ENCODE data around the gene LRPAP1. TPM values are rescaled to one million over a fixed set of nuclear protein-coding genes. Genes with fewer than 3 reads are reported as not detected.

LRPAP1 gene
- total RNA-seq, 6 experiments from 2014 or later = 130 to 175 (median 161) TPM

DNA sequence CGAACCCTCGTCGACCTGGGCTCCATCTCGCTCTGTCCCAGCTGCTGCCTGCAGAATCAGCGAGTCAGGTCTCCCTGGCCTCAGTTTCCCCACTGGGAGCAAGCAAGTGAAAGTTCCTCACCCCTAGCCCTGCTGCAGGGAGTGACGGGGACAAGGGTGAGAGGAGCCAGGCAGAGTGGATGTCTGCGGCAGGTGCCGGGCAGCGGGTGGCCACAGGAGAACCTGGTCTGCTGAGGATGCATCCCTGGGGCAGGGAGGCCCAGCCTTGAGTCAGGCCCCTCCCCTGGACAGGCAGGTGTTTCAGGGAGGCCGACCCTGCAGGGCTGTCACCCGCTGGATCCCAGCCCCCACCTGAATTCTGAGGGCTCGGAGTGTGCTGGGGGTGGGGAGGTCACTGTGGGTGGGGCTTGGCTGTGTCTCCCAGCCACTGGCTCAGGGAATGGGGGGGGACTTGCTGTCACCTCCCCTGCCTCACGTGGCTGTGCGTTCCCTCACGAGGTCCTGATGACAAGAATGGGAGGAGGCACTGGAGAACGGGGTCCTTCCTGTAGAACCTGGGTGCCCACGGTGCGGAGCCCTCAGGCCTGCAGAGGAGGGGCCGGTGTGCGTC lies 33.2 kb downstream of the LRPAP1 start:
- no peaks in the 10 kb centered on the region for H3K9me3 Mint-ChIP-seq
- no peak for DNase-seq
- TF ChIP-seq, protein P1, sequence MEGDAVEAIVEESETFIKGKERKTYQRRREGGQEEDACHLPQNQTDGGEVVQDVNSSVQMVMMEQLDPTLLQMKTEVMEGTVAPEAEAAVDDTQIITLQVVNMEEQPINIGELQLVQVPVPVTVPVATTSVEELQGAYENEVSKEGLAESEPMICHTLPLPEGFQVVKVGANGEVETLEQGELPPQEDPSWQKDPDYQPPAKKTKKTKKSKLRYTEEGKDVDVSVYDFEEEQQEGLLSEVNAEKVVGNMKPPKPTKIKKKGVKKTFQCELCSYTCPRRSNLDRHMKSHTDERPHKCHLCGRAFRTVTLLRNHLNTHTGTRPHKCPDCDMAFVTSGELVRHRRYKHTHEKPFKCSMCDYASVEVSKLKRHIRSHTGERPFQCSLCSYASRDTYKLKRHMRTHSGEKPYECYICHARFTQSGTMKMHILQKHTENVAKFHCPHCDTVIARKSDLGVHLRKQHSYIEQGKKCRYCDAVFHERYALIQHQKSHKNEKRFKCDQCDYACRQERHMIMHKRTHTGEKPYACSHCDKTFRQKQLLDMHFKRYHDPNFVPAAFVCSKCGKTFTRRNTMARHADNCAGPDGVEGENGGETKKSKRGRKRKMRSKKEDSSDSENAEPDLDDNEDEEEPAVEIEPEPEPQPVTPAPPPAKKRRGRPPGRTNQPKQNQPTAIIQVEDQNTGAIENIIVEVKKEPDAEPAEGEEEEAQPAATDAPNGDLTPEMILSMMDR (IDR thresholded peaks at IDR 0.05) = no peak
- H3K4me3 Mint-ChIP-seq = no peak overlapping the region
- H3K4me1 Mint-ChIP-seq (ENCODE audit: low read depth) = no peaks in the 10 kb centered on the region
- no peak overlapping the region for H3K27ac Mint-ChIP-seq
- no peaks in the 10 kb centered on the region for H3K36me3 Mint-ChIP-seq (ENCODE audit: low read depth)
- peaks cover 3% of the 10 kb centered on the region; the same call in 1 of the 2 replicates for H3K27me3 Mint-ChIP-seq (ENCODE audit: insufficient read depth)

DNA sequence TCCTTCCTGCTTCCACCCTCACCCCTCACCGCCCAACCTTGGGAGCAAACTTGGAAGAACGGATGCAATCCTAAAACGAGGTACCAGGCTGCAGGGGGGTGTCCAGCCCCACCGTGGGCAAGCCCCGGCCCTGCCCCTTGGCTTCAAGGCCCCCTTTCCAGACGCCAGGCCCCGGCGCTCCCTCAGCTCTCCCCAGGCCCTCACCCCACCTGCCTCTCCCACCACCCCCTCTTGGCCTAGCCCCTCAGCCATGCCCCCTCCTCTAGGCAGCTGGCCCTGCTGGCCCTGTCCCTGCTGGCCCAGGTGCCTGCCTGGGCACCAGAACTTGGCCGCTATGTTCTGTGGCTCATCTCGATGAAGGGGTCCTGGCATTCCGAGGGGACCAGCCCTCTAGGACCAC lies 33.8 kb downstream of the LRPAP1 start:
- H3K36me3 Mint-ChIP-seq (ENCODE audit: low read depth) = no peaks in the 10 kb centered on the region
- no peaks in the 10 kb centered on the region for H3K4me1 Mint-ChIP-seq (ENCODE audit: low read depth)
- H3K27ac Mint-ChIP-seq = no peak overlapping the region
- TF ChIP-seq, protein P1 (IDR thresholded peaks at IDR 0.05) = no peak
- peaks cover 3% of the 10 kb centered on the region; the same call in 1 of the 2 replicates for H3K27me3 Mint-ChIP-seq (ENCODE audit: insufficient read depth)
- no peak overlapping the region for H3K4me3 Mint-ChIP-seq
- no peak for DNase-seq
- no peaks in the 10 kb centered on the region for H3K9me3 Mint-ChIP-seq

DNA sequence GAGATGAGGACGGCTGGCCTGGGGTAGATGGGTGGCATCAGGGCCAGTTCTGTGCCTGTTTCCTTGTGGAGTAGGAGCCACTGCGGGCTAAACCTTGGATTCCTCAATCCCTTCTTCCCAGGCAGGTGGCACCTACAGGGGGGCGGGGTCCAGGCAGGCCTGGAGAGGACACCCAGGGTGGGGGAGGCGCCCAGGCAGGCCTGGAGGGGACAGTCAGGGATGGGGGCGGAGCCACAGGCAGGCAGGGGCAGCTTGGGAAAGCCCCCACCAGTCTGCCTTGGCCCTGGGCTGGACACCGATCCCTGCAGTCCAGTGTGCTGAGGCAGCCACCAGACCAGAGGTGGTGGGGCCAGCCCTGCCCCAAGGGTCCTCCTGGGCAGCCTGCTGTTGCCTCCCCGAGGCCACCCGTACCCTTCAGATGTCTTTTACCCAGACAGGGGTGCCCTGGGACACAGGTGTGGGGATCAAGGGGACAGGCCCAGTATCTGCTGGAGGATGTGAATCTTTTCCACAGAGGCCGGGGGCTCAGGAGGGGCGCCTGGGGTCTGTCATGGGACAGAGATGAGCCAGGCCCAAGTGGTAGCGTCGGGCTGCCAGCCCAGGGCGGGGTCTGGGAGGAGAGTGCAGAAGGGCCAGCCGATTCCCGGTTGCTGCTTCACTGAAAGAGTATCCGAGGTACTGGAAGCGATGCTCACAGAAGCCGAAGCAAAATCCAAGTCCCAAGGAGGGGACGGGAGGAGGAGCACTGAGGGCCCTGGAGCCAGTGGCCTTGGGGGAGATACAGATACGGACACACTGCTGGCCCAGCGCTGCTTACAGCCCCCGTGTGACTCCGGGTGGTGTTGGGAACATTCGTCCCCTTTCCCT lies 34.5 kb downstream of the LRPAP1 start:
- Mint-ChIP-seq H3K4me3 (no peak overlapping the region), H3K4me1 (ENCODE audit: low read depth) (no peaks in the 10 kb centered on the region), H3K27ac (no peak overlapping the region), H3K9me3 (no peaks in the 10 kb centered on the region), H3K36me3 (ENCODE audit: low read depth) (no peaks in the 10 kb centered on the region), H3K27me3 (ENCODE audit: insufficient read depth) (peaks cover 3% of the 10 kb centered on the region; the same call in 1 of the 2 replicates)
- DNase-seq = no peak
- TF ChIP-seq, protein P1 (IDR thresholded peaks at IDR 0.05) = no peak

DNA sequence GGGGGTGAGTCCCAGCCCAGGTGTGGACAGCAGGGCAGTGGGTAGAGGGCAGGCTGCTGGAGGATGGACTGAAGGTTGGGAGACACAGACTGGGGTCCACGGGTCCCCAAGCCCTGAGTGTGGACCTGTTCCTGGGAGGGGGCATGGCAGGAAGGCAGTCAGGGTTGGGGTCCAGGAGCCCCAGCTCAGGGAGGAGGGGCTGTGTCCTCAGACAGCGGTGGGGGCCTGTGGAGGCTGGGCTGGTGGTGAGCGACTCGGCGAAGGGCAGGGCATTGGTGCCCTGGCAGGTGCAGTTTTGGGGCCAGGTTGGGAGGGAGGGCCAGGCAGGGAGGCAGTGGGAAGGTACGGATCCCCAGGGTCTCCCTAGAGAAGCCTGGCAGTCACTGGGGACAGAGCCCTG lies 35.1 kb downstream of the LRPAP1 start:
- no peaks in the 10 kb centered on the region for H3K36me3 Mint-ChIP-seq (ENCODE audit: low read depth)
- peaks cover 4% of the 10 kb centered on the region; the same call in 1 of the 2 replicates for H3K27me3 Mint-ChIP-seq (ENCODE audit: insufficient read depth)
- H3K27ac Mint-ChIP-seq = no peak overlapping the region
- no peaks in the 10 kb centered on the region for H3K9me3 Mint-ChIP-seq
- TF ChIP-seq, protein P1 (IDR thresholded peaks at IDR 0.05) = no peak
- H3K4me3 Mint-ChIP-seq = no peak overlapping the region
- no peak for DNase-seq
- H3K4me1 Mint-ChIP-seq (ENCODE audit: low read depth) = no peaks in the 10 kb centered on the region

DNA sequence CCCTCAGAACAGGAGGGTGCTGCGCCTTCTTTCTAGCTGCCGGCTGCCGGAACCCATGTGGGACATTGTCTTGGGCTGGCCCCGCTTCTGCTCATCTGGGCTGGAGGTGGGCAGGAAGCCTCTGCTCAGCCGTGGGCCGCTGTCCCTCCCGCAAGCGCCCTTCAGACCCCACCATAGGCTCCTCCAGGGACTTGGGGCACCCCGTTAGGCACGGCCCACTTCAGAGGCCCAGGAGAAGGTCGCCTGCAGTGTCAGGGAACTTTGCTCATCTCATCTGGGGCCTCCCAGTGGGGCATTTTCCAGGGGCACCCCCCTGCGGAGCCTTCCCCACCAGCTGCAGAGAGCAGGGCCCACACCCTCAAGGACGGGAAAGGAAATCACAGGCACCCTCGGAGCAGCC lies 36.2 kb downstream of the LRPAP1 start:
- peaks cover 10% of the 10 kb centered on the region for H3K27me3 Mint-ChIP-seq (ENCODE audit: insufficient read depth)
- TF ChIP-seq, protein P1 (IDR thresholded peaks at IDR 0.05) = no peak
- H3K4me1 Mint-ChIP-seq (ENCODE audit: low read depth) = no peaks in the 10 kb centered on the region
- H3K4me3 Mint-ChIP-seq = no peak overlapping the region
- no peaks in the 10 kb centered on the region for H3K36me3 Mint-ChIP-seq (ENCODE audit: low read depth)
- H3K9me3 Mint-ChIP-seq = no peaks in the 10 kb centered on the region
- H3K27ac Mint-ChIP-seq = no peak overlapping the region
- no peak for DNase-seq

All from HFFc6 (cell line).